Osteoblast (primary cell): ENCODE data around the gene BAIAP2L1. TPM values are rescaled to one million over a fixed set of nuclear protein-coding genes. Genes with fewer than 3 reads are reported as not detected.

Experiments
- DNase-seq: peaks from one replicate; pipeline ENCODE4 v3.0.0; 2011; ENCODE audit warnings: low spot score, mixed read lengths; ENCODE audit not compliant: insufficient read length; ENCODE audit errors: missing footprints
- H2AFZ ChIP-seq: 2 replicates; pipeline ENCODE4 v1.6.0; 2011; ENCODE audit warnings: mild to moderate bottlenecking, low read length
- H3K27ac ChIP-seq: 2 replicates; pipeline ENCODE4 v1.5.1; 2011; ENCODE audit warnings: mild to moderate bottlenecking, low read depth, low read length, moderate library complexity
- H3K27me3 ChIP-seq: 2 replicates; pipeline ENCODE4 v1.6.0; 2012; ENCODE audit warnings: mild to moderate bottlenecking, control low read depth, inconsistent platforms, low read length, moderate library complexity; ENCODE audit not compliant: insufficient read depth
- H3K36me3 ChIP-seq: 2 replicates; pipeline ENCODE4 v1.5.1; 2011; ENCODE audit warnings: mild to moderate bottlenecking, low read length, control low read depth, moderate library complexity; ENCODE audit not compliant: insufficient read depth
- H3K4me1 ChIP-seq: 2 replicates; pipeline ENCODE4 v1.5.1; 2011; ENCODE audit warnings: mild to moderate bottlenecking, low read length, control low read depth, moderate library complexity; ENCODE audit not compliant: insufficient read depth
- H3K4me2 ChIP-seq: 2 replicates; pipeline ENCODE4 v1.6.0; 2011; ENCODE audit warnings: mild to moderate bottlenecking, low read length; ENCODE audit not compliant: insufficient read depth
- H3K4me3 ChIP-seq: fragments of 200-600 bp; sonication (generic); 3 replicates; pipeline ENCODE4 v1.5.1; 2012; ENCODE audit warnings: mild to moderate bottlenecking, low read length, inconsistent platforms; ENCODE audit not compliant: insufficient read depth
- H3K79me2 ChIP-seq: 2 replicates; pipeline ENCODE4 v1.6.0; 2012; ENCODE audit warnings: mild to moderate bottlenecking, low read length, control low read depth, inconsistent platforms; ENCODE audit not compliant: insufficient read depth
- H3K9me3 ChIP-seq: 2 replicates; pipeline ENCODE4 v1.5.1; 2011; ENCODE audit warnings: low read depth, low read length, control low read depth
- H4K20me1 ChIP-seq: 2 replicates; pipeline ENCODE4 v1.6.0; 2012; ENCODE audit warnings: mild to moderate bottlenecking, low read length, control low read depth; ENCODE audit not compliant: insufficient read depth
- total RNA-seq: library from RNA; depleted of rRNA; stranded (reverse); fragments of >200 nt; gene quantifications from 2 replicates; pipeline ENCODE4 v1.2.3, GENCODE V29; 2012
- TF ChIP-seq, protein P1 (sequence below): IDR thresholded peaks from 2 replicates; pipeline ENCODE4 v1.5.1; 2011; ENCODE audit warnings: mild to moderate bottlenecking, low read depth, low read length, moderate library complexity; ENCODE audit errors: extremely low read depth

The BAIAP2L1 gene
- total RNA-seq, 1 donor, result 10.5 TPM

DNA sequence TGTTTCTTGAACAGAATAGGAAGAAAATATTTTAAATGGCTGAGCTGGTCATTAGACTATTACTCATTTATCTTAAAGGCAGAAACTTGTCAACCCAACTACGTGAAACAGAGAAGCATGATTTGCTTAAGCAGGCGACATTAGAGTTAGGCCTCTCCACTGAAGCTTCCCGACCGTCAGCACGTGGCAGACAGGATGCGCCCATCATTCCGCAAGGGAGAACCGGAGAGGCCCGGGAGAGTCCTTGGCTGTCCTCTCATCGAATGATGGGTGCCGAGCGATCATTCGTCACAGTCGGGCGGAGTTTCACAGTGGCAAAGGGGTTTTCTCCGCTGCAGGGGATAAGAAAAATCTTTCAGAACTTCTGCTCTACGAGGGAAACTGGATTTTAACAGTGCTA, 107.6 kb downstream of the BAIAP2L1 start:
- Histone ChIP-seq H3K4me1 (no peaks in the 10 kb centered on the region), H3K4me3 (no peak overlapping the region), H3K9me3 (no peaks in the 10 kb centered on the region), H3K27me3 (no peaks in the 10 kb centered on the region), H2AFZ (no peak overlapping the region), H3K36me3 (peaks cover 70% of the 10 kb centered on the region), H3K27ac (no peak overlapping the region), H4K20me1 (peaks cover 63% of the 10 kb centered on the region), H3K4me2 (no peak overlapping the region), H3K79me2 (peaks cover 59% of the 10 kb centered on the region)
- TF ChIP-seq, protein P1, sequence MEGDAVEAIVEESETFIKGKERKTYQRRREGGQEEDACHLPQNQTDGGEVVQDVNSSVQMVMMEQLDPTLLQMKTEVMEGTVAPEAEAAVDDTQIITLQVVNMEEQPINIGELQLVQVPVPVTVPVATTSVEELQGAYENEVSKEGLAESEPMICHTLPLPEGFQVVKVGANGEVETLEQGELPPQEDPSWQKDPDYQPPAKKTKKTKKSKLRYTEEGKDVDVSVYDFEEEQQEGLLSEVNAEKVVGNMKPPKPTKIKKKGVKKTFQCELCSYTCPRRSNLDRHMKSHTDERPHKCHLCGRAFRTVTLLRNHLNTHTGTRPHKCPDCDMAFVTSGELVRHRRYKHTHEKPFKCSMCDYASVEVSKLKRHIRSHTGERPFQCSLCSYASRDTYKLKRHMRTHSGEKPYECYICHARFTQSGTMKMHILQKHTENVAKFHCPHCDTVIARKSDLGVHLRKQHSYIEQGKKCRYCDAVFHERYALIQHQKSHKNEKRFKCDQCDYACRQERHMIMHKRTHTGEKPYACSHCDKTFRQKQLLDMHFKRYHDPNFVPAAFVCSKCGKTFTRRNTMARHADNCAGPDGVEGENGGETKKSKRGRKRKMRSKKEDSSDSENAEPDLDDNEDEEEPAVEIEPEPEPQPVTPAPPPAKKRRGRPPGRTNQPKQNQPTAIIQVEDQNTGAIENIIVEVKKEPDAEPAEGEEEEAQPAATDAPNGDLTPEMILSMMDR, result no peak
- DNase-seq, result peak; percentile 11

DNA sequence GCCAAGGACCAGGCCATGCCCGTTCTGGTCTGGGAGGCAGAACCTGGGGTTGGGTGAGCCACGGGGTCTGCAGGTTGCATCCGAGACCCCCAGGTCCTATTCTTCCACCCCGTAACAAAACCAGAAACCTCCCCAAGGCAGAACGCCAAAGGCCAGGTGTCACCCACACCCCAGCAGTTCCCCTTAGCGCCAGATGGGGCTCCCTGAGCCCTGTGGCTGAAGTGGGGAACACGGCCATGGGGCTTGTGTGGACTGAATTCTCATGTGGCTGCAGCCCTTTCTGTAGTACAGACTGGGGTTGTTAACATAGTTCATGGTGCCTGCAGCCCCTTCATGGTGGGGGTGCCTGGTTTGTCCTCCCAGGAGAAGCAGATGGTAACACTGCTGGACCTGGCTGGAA, 109.2 kb downstream of the BAIAP2L1 start:
- Histone ChIP-seq H3K4me1 (peaks cover 8% of the 10 kb centered on the region), H3K79me2 (peaks cover 75% of the 10 kb centered on the region), H3K9me3 (no peaks in the 10 kb centered on the region), H2AFZ (no peak overlapping the region), H3K4me2 (no peak overlapping the region), H3K27me3 (no peaks in the 10 kb centered on the region), H3K4me3 (no peak overlapping the region), H4K20me1 (peaks cover 64% of the 10 kb centered on the region), H3K36me3 (peaks cover 71% of the 10 kb centered on the region), H3K27ac (no peak overlapping the region)
- TF ChIP-seq, protein P1, result peak; percentile 19
- DNase-seq, result peak; percentile 72

DNA sequence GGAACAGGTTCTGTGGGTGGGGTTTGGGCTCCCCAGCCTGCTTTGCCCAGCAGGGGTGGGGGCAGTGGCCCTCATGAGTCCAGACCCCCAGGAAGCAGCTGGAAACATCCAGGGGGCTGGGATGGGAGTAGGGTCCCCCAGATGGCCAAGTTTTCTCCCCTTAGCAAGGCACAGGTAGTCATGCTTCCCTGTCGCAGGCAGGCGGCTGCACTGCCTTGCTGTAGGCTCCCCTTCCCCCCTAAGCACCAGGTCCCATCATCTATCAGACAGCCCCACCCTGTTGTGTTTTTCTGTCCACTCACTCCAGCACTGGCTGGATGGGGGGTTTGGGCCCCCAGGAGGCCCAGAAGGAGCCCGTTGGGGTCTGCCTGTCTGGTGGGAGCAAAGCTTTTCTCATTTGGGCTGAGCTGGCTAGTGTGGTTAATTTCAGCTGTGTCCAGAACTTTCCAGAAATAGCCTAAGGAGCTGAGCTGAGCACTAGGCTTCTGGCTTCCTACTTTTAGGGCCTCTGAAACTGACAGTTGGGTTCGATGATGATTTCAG, 111.5 kb downstream of the BAIAP2L1 start:
- no peak overlapping the region for H2AFZ ChIP-seq
- no peak overlapping the region for H3K27ac ChIP-seq
- TF ChIP-seq, protein P1, result no peak
- H3K27me3 ChIP-seq, result no peaks in the 10 kb centered on the region
- H3K4me3 ChIP-seq, result no peak overlapping the region
- peaks cover 30% of the 10 kb centered on the region for H3K4me1 ChIP-seq
- H3K4me2 ChIP-seq, result no peak overlapping the region
- peak; percentile 78 for DNase-seq
- peaks cover 49% of the 10 kb centered on the region for H4K20me1 ChIP-seq
- H3K79me2 ChIP-seq, result peaks cover 93% of the 10 kb centered on the region
- peaks cover 60% of the 10 kb centered on the region for H3K36me3 ChIP-seq
- no peaks in the 10 kb centered on the region for H3K9me3 ChIP-seq

DNA sequence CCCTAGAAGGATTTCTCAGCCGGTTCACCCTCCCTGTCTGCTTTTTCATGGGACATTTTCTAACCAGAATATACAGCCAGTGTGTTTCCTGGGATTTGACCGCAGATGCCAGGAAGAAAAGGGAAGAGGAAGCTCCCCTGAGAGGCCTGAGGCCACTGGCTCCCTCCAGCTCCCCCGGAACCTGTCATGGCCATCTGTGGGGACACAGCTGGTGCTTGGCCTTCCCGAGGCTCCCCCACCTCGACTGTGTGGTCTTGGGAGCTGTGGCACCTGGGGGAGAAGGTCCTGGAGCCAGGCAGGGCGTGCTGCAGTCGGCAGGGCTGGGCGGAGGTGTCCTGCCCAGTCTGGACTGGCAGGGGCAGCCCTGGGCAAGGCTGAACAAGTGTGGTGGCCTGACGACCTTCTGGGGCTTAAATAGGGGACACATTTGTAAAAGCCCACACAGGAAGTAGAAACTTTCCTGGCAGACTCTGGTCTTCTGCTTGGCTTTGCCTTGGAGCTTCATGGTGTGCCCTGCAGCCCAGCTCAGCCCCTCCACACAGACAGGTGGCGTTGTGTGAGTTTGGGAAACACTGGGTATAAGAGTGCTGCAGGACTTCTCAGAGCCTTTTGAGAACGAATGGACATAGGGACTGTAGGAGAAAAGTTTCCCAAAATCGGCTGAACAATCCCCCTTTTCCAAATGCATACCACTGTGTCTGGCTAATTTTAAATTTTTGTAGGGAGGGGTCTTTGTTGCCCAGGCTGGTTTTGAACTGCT, 112.6 kb downstream of the BAIAP2L1 start:
- H3K4me2 ChIP-seq, result no peak overlapping the region
- no peaks in the 10 kb centered on the region for H3K9me3 ChIP-seq
- H3K4me1 ChIP-seq, result peaks cover 42% of the 10 kb centered on the region
- peak; percentile 72 for DNase-seq
- H3K79me2 ChIP-seq, result peaks cover 94% of the 10 kb centered on the region
- H3K27ac ChIP-seq, result peak overlapping the region; percentile 28
- H3K36me3 ChIP-seq, result peaks cover 48% of the 10 kb centered on the region
- no peak overlapping the region for H3K4me3 ChIP-seq
- H4K20me1 ChIP-seq, result peaks cover 51% of the 10 kb centered on the region
- H2AFZ ChIP-seq, result no peak overlapping the region
- TF ChIP-seq, protein P1, result no peak
- no peaks in the 10 kb centered on the region for H3K27me3 ChIP-seq
